Smooth muscle cell (in vitro differentiated cells): ENCODE measurements around the gene VPS37B. TPM values are rescaled to one million over a fixed set of nuclear protein-coding genes. Genes with fewer than 3 reads are reported as not detected.

Experiments
- DNase-seq: peaks from one replicate; lab custom pipeline; 2025; ENCODE audit not compliant: unreplicated experiment; lab: John Stamatoyannopoulos, UW
- H2AFZ ChIP-seq: fragments of 200-600 bp; sonication (generic); 2 replicates; pipeline ENCODE4 v1.6.0; 2016; ENCODE audit warnings: antibody characterized with exemption, low read depth, mild to moderate bottlenecking
- H3F3A ChIP-seq: fragments of 200-600 bp; sonication (generic); 2 replicates; pipeline ENCODE4 v1.6.0; 2017; ENCODE audit warnings: antibody characterized with exemption, low read depth
- H3K27ac ChIP-seq: fragments of 200-600 bp; sonication (generic); 2 replicates; pipeline ENCODE4 v1.5.1; 2016; ENCODE audit warnings: low read depth, mild to moderate bottlenecking
- H3K27me3 ChIP-seq: fragments of 200-600 bp; sonication (generic); 2 replicates; pipeline ENCODE4 v1.6.1; 2016; ENCODE audit warnings: low read depth, mild to moderate bottlenecking
- H3K36me3 ChIP-seq: fragments of 200-600 bp; sonication (generic); 2 replicates; pipeline ENCODE4 v1.5.1; 2016; ENCODE audit warnings: low read depth
- H3K4me1 ChIP-seq: fragments of 200-600 bp; sonication (generic); 2 replicates; pipeline ENCODE4 v1.5.1; 2016; ENCODE audit warnings: low read depth
- H3K4me2 ChIP-seq: fragments of 200-600 bp; sonication (generic); 2 replicates; pipeline ENCODE4 v1.6.0; 2016; ENCODE audit warnings: mild to moderate bottlenecking
- H3K4me3 ChIP-seq: fragments of 200-600 bp; sonication (generic); 2 replicates; pipeline ENCODE4 v1.5.1; 2016; ENCODE audit warnings: mild to moderate bottlenecking
- H3K79me2 ChIP-seq: fragments of 200-600 bp; sonication (generic); 2 replicates; pipeline ENCODE4 v1.6.0; 2016; ENCODE audit warnings: low read depth, mild to moderate bottlenecking
- H3K9ac ChIP-seq: fragments of 200-600 bp; sonication (generic); 2 replicates; pipeline ENCODE4 v1.6.0; 2016; ENCODE audit warnings: low read depth
- H3K9me3 ChIP-seq: fragments of 200-600 bp; sonication (generic); replicated peaks from 2 replicates; pipeline ENCODE4 v1.5.1; 2016; ENCODE audit warnings: low read depth
- H4K20me1 ChIP-seq: fragments of 200-600 bp; sonication (generic); 2 replicates; pipeline ENCODE4 v1.6.0; 2016; ENCODE audit warnings: low read depth
- CTCF ChIP-seq: fragments of 200-600 bp; sonication (generic); IDR thresholded peaks from 2 replicates; pipeline ENCODE4 v1.5.1; 2017; ENCODE audit warnings: borderline replicate concordance, mild to moderate bottlenecking, antibody characterized with exemption; ENCODE audit not compliant: insufficient read depth, poor library complexity, severe bottlenecking
- WGBS: methylation state at CpG from one replicate; pipeline ENCODE4 v1.1.7; 2016; ENCODE audit warnings: low lambda C conversion rate; 5-methylcytosine and 5-hydroxymethylcytosine counted together
- polyA plus RNA-seq: library from polyadenylated mRNA; unstranded; fragments of >200 nt; fragmentation: Nextera tagmentation; extraction: Ambion mirVana; gene quantifications from 2 replicates; pipeline ENCODE4 v1.2.1, GENCODE V29; 2016
- total RNA-seq: library from RNA; depleted of rRNA; stranded (reverse); fragments of >200 nt; gene quantifications from 2 replicates; pipeline ENCODE4 v1.2.3, GENCODE V29; 2014

VPS37B gene
- total and polyA plus RNA-seq, 2 experiments from 2014 or later = 20.4 to 25.3 TPM

GRCh38 chr12:122842505-122843405, 53.2 kb downstream of the VPS37B start:
- Histone ChIP-seq H3F3A (peaks cover 7% of the 10 kb centered on the region), H3K36me3 (no peaks in the 10 kb centered on the region), H3K9ac (peak overlapping the region; percentile 78), H3K4me3 (no peak overlapping the region), H2AFZ (no peak overlapping the region), H3K4me1 (peaks cover 8% of the 10 kb centered on the region), H3K4me2 (no peak overlapping the region), H3K9me3 (no peaks in the 10 kb centered on the region), H3K27ac (peak overlapping the region; percentile 92), H3K27me3 (no peaks in the 10 kb centered on the region), H3K79me2 (no peaks in the 10 kb centered on the region), H4K20me1 (no peaks in the 10 kb centered on the region)
- 85% methylated on average over 22 of the region's 22 CpGs for WGBS
- TF ChIP-seq CTCF = no peak
- DNase-seq = no peak

GRCh38 chr12:122841544-122842321, 54.2 kb downstream of the VPS37B start:
- Histone ChIP-seq H3K4me2 (peak overlapping the region; percentile 44), H3K9me3 (no peaks in the 10 kb centered on the region), H3K4me1 (peaks cover 9% of the 10 kb centered on the region), H3F3A (peaks cover 7% of the 10 kb centered on the region), H3K4me3 (no peak overlapping the region), H3K9ac (peak overlapping the region; percentile 78), H3K27ac (peak overlapping the region; percentile 92), H3K79me2 (no peaks in the 10 kb centered on the region), H3K36me3 (no peaks in the 10 kb centered on the region), H2AFZ (no peak overlapping the region), H3K27me3 (peaks cover 7% of the 10 kb centered on the region), H4K20me1 (no peaks in the 10 kb centered on the region)
- WGBS = 62% methylated on average over 22 of the region's 23 CpGs
- no peak for TF ChIP-seq CTCF
- DNase-seq = no peak

GRCh38 chr12:122840580-122841513, 55.1 kb downstream of the VPS37B start:
- H3K27me3 ChIP-seq = peaks cover 7% of the 10 kb centered on the region
- peak overlapping the region; percentile 78 for H3K9ac ChIP-seq

More at GRCh38 chr12:122840580-122841513, 55.1 kb downstream of the VPS37B start:
- H4K20me1 ChIP-seq = no peaks in the 10 kb centered on the region
- no peaks in the 10 kb centered on the region for H3K9me3 ChIP-seq
- 74% methylated on average over 26 of the region's 26 CpGs for WGBS
- no peaks in the 10 kb centered on the region for H3K36me3 ChIP-seq
- H3K4me2 ChIP-seq = peak overlapping the region; percentile 44
- no peaks in the 10 kb centered on the region for H3K79me2 ChIP-seq
- no peak for TF ChIP-seq CTCF
- peaks cover 10% of the 10 kb centered on the region for H3K4me1 ChIP-seq
- H3K27ac ChIP-seq = peak overlapping the region; percentile 92
- H3K4me3 ChIP-seq = no peak overlapping the region
- peaks cover 7% of the 10 kb centered on the region for H3F3A ChIP-seq
- no peak for DNase-seq
- no peak overlapping the region for H2AFZ ChIP-seq
